H9 (cell line): ENCODE data around the gene DHRS7C. TPM values are rescaled to one million over a fixed set of nuclear protein-coding genes. Genes with fewer than 3 reads are reported as not detected.

ENCODE experiments used
- DNase-seq: peaks from one replicate; pipeline ENCODE4 v3.0.0-alpha.2; 2017
- H2AFZ ChIP-seq: one replicate; pipeline ENCODE4 v1.6.1; 2013; ENCODE audit warnings: mild to moderate bottlenecking, low read length, control low read depth, moderate library complexity
- H2AK5ac ChIP-seq: 2 replicates; pipeline ENCODE4 v1.6.1; 2013; ENCODE audit warnings: low read length, control low read depth, mixed read lengths; ENCODE audit not compliant: insufficient read length
- H2BK120ac ChIP-seq: one replicate; pipeline ENCODE4 v1.6.1; 2013; ENCODE audit warnings: low read depth, mild to moderate bottlenecking, low read length, control low read depth, inconsistent platforms; ENCODE audit not compliant: poor library complexity, severe bottlenecking
- H2BK12ac ChIP-seq: 2 replicates; pipeline ENCODE4 v1.6.1; 2013; ENCODE audit warnings: low read length, control low read depth, mixed read lengths, low read depth; ENCODE audit not compliant: insufficient read length
- H2BK15ac ChIP-seq: 2 replicates; pipeline ENCODE4 v1.6.1; 2013; ENCODE audit warnings: low read depth, low read length, control low read depth
- H2BK20ac ChIP-seq: one replicate; pipeline ENCODE4 v1.6.1; 2013; ENCODE audit warnings: low read depth, mild to moderate bottlenecking, low read length, control low read depth, inconsistent platforms; ENCODE audit not compliant: poor library complexity, severe bottlenecking
- H2BK5ac ChIP-seq: 2 replicates; pipeline ENCODE4 v1.6.1; 2013; ENCODE audit warnings: low read length, control low read depth, mixed read lengths; ENCODE audit not compliant: insufficient read length
- H3K14ac ChIP-seq: 2 replicates; pipeline ENCODE4 v1.6.1; 2013; ENCODE audit warnings: low read length, control low read depth; ENCODE audit not compliant: insufficient read depth
- H3K18ac ChIP-seq: 2 replicates; pipeline ENCODE4 v1.6.1; 2013; ENCODE audit warnings: low read depth, mild to moderate bottlenecking, mixed read lengths, low read length, control low read depth; ENCODE audit not compliant: insufficient read length
- H3K23ac ChIP-seq: 2 replicates; pipeline ENCODE4 v1.6.1; 2013; ENCODE audit warnings: low read length, control low read depth, mixed read lengths, low read depth; ENCODE audit not compliant: insufficient read length
- H3K23me2 ChIP-seq: 2 replicates; pipeline ENCODE4 v1.6.1; 2013; ENCODE audit warnings: low read depth, mild to moderate bottlenecking, mixed read lengths, low read length, control low read depth; ENCODE audit not compliant: insufficient read length, poor library complexity, severe bottlenecking
- H3K27ac ChIP-seq: 2 replicates; pipeline ENCODE4 v1.5.1; 2013; ENCODE audit warnings: low read length, control low read depth, mixed read lengths, low read depth; ENCODE audit not compliant: insufficient read length
- H3K27me3 ChIP-seq: 2 replicates; pipeline ENCODE4 v1.6.1; 2013; ENCODE audit warnings: low read length, control low read depth, inconsistent platforms; ENCODE audit not compliant: insufficient read depth
- H3K4ac ChIP-seq: 2 replicates; pipeline ENCODE4 v1.6.1; 2013; ENCODE audit warnings: low read depth, mild to moderate bottlenecking, control low read depth, inconsistent platforms, low read length, moderate library complexity
- H3K4me1 ChIP-seq: 2 replicates; pipeline ENCODE4 v1.6.1; 2013; ENCODE audit warnings: low read length, control low read depth, inconsistent platforms; ENCODE audit not compliant: insufficient read depth
- H3K4me2 ChIP-seq: 2 replicates; pipeline ENCODE4 v1.6.1; 2013; ENCODE audit warnings: low read length, control low read depth, mixed read lengths; ENCODE audit not compliant: insufficient read length, insufficient read depth
- H3K56ac ChIP-seq: 2 replicates; pipeline ENCODE4 v1.6.1; 2013; ENCODE audit warnings: low read depth, mild to moderate bottlenecking, mixed read lengths, low read length, control low read depth; ENCODE audit not compliant: insufficient read length
- H3K79me1 ChIP-seq: 2 replicates; pipeline ENCODE4 v1.6.1; 2013; ENCODE audit warnings: low read depth, mild to moderate bottlenecking, moderate library complexity, low read length, control low read depth, inconsistent platforms; ENCODE audit not compliant: insufficient read depth, poor library complexity, severe bottlenecking
- H3K79me2 ChIP-seq: 2 replicates; pipeline ENCODE4 v1.6.1; 2013; ENCODE audit warnings: low read length, control low read depth, inconsistent platforms; ENCODE audit not compliant: insufficient read depth
- H3K9ac ChIP-seq: 2 replicates; pipeline ENCODE4 v1.6.1; 2013; ENCODE audit warnings: low read length, control low read depth, mixed read lengths; ENCODE audit not compliant: insufficient read length; ENCODE audit errors: extremely low read depth
- H3K9me3 ChIP-seq: one replicate; pipeline ENCODE4 v1.6.1; 2013; ENCODE audit warnings: low read depth, low read length, inconsistent platforms; ENCODE audit not compliant: control insufficient read depth
- H3T11ph ChIP-seq: one replicate; pipeline ENCODE4 v1.6.1; 2013; ENCODE audit warnings: mild to moderate bottlenecking, low read length, control low read depth, inconsistent platforms
- H4K20me1 ChIP-seq: one replicate; pipeline ENCODE4 v1.6.1; 2013; ENCODE audit not compliant: control insufficient read depth, insufficient read length, insufficient read depth
- H4K5ac ChIP-seq: 2 replicates; pipeline ENCODE4 v1.6.1; 2013; ENCODE audit warnings: low read depth, mild to moderate bottlenecking, mixed read lengths, low read length, control low read depth; ENCODE audit not compliant: insufficient read length
- H4K8ac ChIP-seq: replicated peaks from 2 replicates; pipeline ENCODE4 v1.6.1; 2013; ENCODE audit warnings: low read length, control low read depth, mixed read lengths, low read depth; ENCODE audit not compliant: insufficient read length
- H4K91ac ChIP-seq: 2 replicates; pipeline ENCODE4 v1.6.1; 2013; ENCODE audit warnings: low read depth, mild to moderate bottlenecking, moderate library complexity, mixed read lengths, low read length, control low read depth; ENCODE audit not compliant: insufficient read length
- H3K27ac Mint-ChIP-seq, 3 experiments: 2 replicates in 2 of 3; 3 replicates in 1 of 3; pipeline ENCODE4 v1.8.0; 2020 to 2021; ENCODE audit warnings: mixed read lengths in 3 of 3, mild to moderate bottlenecking in 1 of 3, moderate library complexity in 1 of 3
- H3K27me3 Mint-ChIP-seq: 2 replicates; pipeline ENCODE4 v1.8.0; 2021; ENCODE audit warnings: low read depth, mild to moderate bottlenecking, moderate library complexity, mixed read lengths
- H3K36me3 Mint-ChIP-seq, 3 experiments: 2 replicates in 2 of 3; 3 replicates in 1 of 3; pipeline ENCODE4 v1.8.0; 2020 to 2021; ENCODE audit warnings: low read depth in 3 of 3, mixed read lengths in 3 of 3; ENCODE audit not compliant: insufficient read depth in 1 of 3
- H3K4me1 Mint-ChIP-seq, 2 experiments: 2 replicates each; pipeline ENCODE4 v1.8.0; 2020; ENCODE audit warnings: mixed read lengths in 2 of 2
- H3K4me3 Mint-ChIP-seq, 2 experiments: 2 replicates in 1 of 2; 3 replicates in 1 of 2; pipeline ENCODE4 v1.8.0; 2020 to 2021; ENCODE audit warnings: mild to moderate bottlenecking in 2 of 2, mixed read lengths in 2 of 2, moderate library complexity in 1 of 2
- H3K9me3 Mint-ChIP-seq, 2 experiments: 2 replicates in 1 of 2; 3 replicates in 1 of 2; pipeline ENCODE4 v1.8.0; 2020; ENCODE audit warnings: mild to moderate bottlenecking in 2 of 2, mixed read lengths in 2 of 2, moderate library complexity in 1 of 2
- CTCF ChIP-seq: fragments of 200-600 bp; sonication (generic); conservative IDR thresholded peaks from 3 replicates; pipeline ENCODE4 v1.8.0; 2021; ENCODE audit warnings: antibody characterized with exemption, mild to moderate bottlenecking
- WGBS: extraction: QIAGEN DNeasy Blood & Tissue Kit; methylation state at CpG from one replicate; pipeline ENCODE4 v1.1.7; 2013; ENCODE audit warnings: missing lambda C conversion rate, low lambda C conversion rate, mixed read lengths; ENCODE audit not compliant: insufficient read length; ENCODE audit errors: extremely low coverage; 5-methylcytosine and 5-hydroxymethylcytosine counted together
- total RNA-seq: library from RNA; stranded (reverse); gene quantifications from 2 replicates; pipeline ENCODE4 v1.2.1, GENCODE V29; 2021

Gene DHRS7C
- total RNA-seq, 1 experiment from 2014 or later = not detected

GRCh38 chr17:9806699-9807098 lies 15.3 kb upstream of the DHRS7C start:
- Histone ChIP-seq H3K79me2 (no peaks in the 10 kb centered on the region), H2BK12ac (no peak overlapping the region), H4K91ac (no peak overlapping the region), H3K9ac (no peak overlapping the region), H4K8ac (no peak overlapping the region), H4K5ac (no peak overlapping the region), H3K9me3 (no peaks in the 10 kb centered on the region), H2BK15ac (no peak overlapping the region), H3K27ac (no peak overlapping the region), H2BK20ac (no peak overlapping the region), H2BK5ac (no peak overlapping the region), H3K4me1 (no peaks in the 10 kb centered on the region), H2AK5ac (no peak overlapping the region), H3K27me3 (no peaks in the 10 kb centered on the region), H3K18ac (no peak overlapping the region), H3K23me2 (no peaks in the 10 kb centered on the region), H3K14ac (no peak overlapping the region), H4K20me1 (no peaks in the 10 kb centered on the region), H3K79me1 (no peaks in the 10 kb centered on the region), H3K4me2 (no peak overlapping the region), H3K56ac (no peak overlapping the region), H3K23ac (no peak overlapping the region), H3T11ph (no peak overlapping the region), H2AFZ (no peak overlapping the region), H3K4ac (no peak overlapping the region), H2BK120ac (no peak overlapping the region)
- no peak for DNase-seq
- Mint-ChIP-seq H3K27ac (no peak overlapping the region), H3K9me3 (no peaks in the 10 kb centered on the region), H3K4me3 (no peak overlapping the region), H3K27me3 (peaks cover 18% of the 10 kb centered on the region), H3K36me3 (no peaks in the 10 kb centered on the region; a peak in 1 of 7 replicates), H3K4me1 (no peaks in the 10 kb centered on the region)
- no peak for TF ChIP-seq CTCF
- no CpG with 5 or more reads among the region's 6 CpGs for WGBS
